Gastroesophageal sphincter (tissue), 3 donors: ENCODE results near the gene CTDSP1.

Experiments used
- EP300 ChIP-seq: sonication (generic); formaldehyde crosslinking; IDR thresholded peaks from one replicate; pipeline ENCODE4 v1.6.1; 2017; ENCODE audit warnings: antibody characterized with exemption, mild to moderate bottlenecking
- POLR2A ChIP-seq, 2 donors: fragments of 450-650 bp; IDR thresholded peaks; one replicate each; pipeline ENCODE4 v1.6.1; 2017; ENCODE audit warnings: antibody characterized with exemption in 2 of 2, mild to moderate bottlenecking in 2 of 2, moderate library complexity in 1 of 2
- POLR2AphosphoS5 ChIP-seq: sonication (generic); formaldehyde crosslinking; IDR thresholded peaks from one replicate; pipeline ENCODE4 v1.6.1; 2017; ENCODE audit warnings: antibody characterized with exemption
- TF ChIP-seq, protein P1 (sequence below), 4 experiments: fragments of 200-600 bp in 2 of 4; fragments of 450-650 bp in 2 of 4; sonication (generic) in 1 of 4; IDR thresholded peaks; one replicate each; pipeline ENCODE4 v1.5.1; 2017 to 2019; ENCODE audit warnings: antibody characterized with exemption in 4 of 4, mild to moderate bottlenecking in 2 of 4, moderate library complexity in 2 of 4

DNA sequence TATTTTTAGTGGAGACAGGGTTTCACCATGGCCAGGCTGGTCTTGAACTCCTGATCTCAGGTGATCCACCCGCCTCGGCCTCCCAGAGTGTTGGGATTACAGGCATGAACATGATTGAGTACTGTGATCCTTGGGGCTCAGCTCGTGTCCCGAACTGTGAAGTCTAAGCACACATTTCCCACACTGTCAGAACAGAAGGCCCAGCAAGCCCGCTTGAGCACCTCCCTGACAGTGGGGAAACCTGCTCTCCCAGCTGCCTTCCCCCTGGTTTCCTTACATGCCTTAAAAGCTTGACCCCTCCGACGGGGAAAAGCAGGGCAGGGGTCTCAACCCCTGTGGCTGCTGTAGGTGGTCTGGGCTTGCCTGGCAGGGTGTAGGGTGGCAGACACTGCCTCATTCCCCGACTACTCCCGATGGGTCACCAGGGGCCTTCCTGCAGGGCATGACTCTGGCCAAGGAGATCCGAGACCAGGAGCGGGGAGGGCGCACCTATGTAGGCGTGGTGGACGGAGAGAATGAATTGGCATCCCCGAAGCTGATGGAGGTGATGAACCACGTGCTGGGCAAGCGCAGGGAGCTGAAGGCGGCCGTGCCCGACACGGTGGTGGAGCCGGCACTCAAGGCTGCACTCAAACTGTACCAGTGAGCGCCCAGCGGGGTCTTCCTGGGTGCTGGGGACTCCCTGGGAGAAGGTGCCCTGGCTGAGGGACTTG is 29.3 kb downstream of the CTDSP1 start:
- TF ChIP-seq POLR2A (IDR thresholded peaks at IDR 0.05) (no peak), POLR2AphosphoS5 (no peak), EP300 (no peak)
- TF ChIP-seq, protein P1, sequence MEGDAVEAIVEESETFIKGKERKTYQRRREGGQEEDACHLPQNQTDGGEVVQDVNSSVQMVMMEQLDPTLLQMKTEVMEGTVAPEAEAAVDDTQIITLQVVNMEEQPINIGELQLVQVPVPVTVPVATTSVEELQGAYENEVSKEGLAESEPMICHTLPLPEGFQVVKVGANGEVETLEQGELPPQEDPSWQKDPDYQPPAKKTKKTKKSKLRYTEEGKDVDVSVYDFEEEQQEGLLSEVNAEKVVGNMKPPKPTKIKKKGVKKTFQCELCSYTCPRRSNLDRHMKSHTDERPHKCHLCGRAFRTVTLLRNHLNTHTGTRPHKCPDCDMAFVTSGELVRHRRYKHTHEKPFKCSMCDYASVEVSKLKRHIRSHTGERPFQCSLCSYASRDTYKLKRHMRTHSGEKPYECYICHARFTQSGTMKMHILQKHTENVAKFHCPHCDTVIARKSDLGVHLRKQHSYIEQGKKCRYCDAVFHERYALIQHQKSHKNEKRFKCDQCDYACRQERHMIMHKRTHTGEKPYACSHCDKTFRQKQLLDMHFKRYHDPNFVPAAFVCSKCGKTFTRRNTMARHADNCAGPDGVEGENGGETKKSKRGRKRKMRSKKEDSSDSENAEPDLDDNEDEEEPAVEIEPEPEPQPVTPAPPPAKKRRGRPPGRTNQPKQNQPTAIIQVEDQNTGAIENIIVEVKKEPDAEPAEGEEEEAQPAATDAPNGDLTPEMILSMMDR (IDR thresholded peaks at IDR 0.05): no peak
